HL-60 (cell line): Measurements from ENCODE around the gene KCND2.

Experiments
- DNase-seq, 2 experiments: peaks; one replicate each; pipeline ENCODE4 v3.0.0-alpha.2; 2010 to 2020; ENCODE audit warnings: low read depth in 1 of 2, low spot score in 1 of 2
- H3K27ac ChIP-seq: fragments of 250-450 bp; sonication (Bioruptor Pico); replicated peaks from 2 replicates; pipeline ENCODE4 v1.5.1; 2020; ENCODE audit warnings: mild to moderate bottlenecking, moderate library complexity
- H3K27me3 ChIP-seq: fragments of 250-450 bp; sonication (Bioruptor Pico); 2 replicates; pipeline ENCODE4 v1.5.1; 2021; ENCODE audit warnings: mild to moderate bottlenecking, moderate library complexity; ENCODE audit not compliant: insufficient read depth, poor library complexity, severe bottlenecking
- H3K4me3 ChIP-seq: replicated peaks from 2 replicates; pipeline ENCODE4 v1.5.1; 2011; ENCODE audit warnings: mild to moderate bottlenecking, control low read depth, low read length; ENCODE audit not compliant: insufficient read depth
- GABPA ChIP-seq: IDR thresholded peaks from 2 replicates; pipeline ENCODE4 v1.6.1; 2012; ENCODE audit warnings: low read depth
- POLR2AphosphoS5 ChIP-seq: IDR thresholded peaks from 2 replicates; pipeline ENCODE4 v1.6.1; 2012; ENCODE audit warnings: low read depth
- SPI1 ChIP-seq: IDR thresholded peaks from 2 replicates; pipeline ENCODE4 v1.6.1; 2012; ENCODE audit warnings: low read depth, mild to moderate bottlenecking, borderline replicate concordance
- TF ChIP-seq, protein P1 (sequence below): IDR thresholded peaks from 2 replicates; pipeline ENCODE4 v1.6.1; 2012; ENCODE audit warnings: low read depth; ENCODE audit not compliant: insufficient replicate concordance
- TF ChIP-seq, protein P2 (sequence below): IDR thresholded peaks from one replicate; pipeline ENCODE4 v1.5.1; 2011; ENCODE audit warnings: low read length, control low read depth, inconsistent platforms; ENCODE audit not compliant: insufficient read depth

KCND2 gene

GRCh38 chr7:120794106-120794729 lies 521.2 kb downstream of the KCND2 start:
- no peak for TF ChIP-seq POLR2AphosphoS5
- no peak for DNase-seq
- Histone ChIP-seq H3K27ac (no peak overlapping the region), H3K4me3 (no peak overlapping the region), H3K27me3 (no peaks in the 10 kb centered on the region)

DNA sequence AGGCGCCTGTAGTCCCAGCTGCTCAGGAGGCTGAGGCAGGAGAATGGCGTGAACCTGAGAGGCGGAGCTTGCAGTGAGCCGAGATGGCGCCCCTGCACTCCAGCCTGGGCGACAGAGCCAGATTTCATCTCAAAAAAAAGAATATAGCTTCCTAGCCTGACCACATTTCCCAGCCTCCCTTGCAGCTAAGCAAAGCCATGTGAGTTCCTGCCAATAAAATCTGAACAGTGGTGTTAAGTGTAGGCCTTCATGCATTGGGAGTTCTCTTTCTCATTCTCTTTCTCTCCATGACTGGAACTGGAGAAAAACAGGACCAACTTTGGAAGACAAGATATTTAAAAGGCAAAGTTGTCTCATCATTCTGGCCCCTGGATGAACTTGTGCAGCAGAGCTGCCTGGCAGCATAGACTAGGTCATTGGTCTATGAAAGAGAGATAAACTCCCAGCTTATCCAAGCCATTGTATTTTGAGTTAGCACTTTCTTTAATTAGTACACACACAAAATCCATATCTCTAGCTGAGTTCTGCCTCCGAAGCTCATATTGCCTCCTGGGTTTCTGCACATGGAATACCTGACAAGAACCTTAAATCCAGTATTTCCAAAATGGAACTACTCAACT lies 524.2 kb downstream of the KCND2 start:
- TF ChIP-seq SPI1 (no peak), POLR2AphosphoS5 (no peak), GABPA (no peak)
- TF ChIP-seq, protein P1, sequence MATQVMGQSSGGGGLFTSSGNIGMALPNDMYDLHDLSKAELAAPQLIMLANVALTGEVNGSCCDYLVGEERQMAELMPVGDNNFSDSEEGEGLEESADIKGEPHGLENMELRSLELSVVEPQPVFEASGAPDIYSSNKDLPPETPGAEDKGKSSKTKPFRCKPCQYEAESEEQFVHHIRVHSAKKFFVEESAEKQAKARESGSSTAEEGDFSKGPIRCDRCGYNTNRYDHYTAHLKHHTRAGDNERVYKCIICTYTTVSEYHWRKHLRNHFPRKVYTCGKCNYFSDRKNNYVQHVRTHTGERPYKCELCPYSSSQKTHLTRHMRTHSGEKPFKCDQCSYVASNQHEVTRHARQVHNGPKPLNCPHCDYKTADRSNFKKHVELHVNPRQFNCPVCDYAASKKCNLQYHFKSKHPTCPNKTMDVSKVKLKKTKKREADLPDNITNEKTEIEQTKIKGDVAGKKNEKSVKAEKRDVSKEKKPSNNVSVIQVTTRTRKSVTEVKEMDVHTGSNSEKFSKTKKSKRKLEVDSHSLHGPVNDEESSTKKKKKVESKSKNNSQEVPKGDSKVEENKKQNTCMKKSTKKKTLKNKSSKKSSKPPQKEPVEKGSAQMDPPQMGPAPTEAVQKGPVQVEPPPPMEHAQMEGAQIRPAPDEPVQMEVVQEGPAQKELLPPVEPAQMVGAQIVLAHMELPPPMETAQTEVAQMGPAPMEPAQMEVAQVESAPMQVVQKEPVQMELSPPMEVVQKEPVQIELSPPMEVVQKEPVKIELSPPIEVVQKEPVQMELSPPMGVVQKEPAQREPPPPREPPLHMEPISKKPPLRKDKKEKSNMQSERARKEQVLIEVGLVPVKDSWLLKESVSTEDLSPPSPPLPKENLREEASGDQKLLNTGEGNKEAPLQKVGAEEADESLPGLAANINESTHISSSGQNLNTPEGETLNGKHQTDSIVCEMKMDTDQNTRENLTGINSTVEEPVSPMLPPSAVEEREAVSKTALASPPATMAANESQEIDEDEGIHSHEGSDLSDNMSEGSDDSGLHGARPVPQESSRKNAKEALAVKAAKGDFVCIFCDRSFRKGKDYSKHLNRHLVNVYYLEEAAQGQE = no peak
- TF ChIP-seq, protein P2, sequence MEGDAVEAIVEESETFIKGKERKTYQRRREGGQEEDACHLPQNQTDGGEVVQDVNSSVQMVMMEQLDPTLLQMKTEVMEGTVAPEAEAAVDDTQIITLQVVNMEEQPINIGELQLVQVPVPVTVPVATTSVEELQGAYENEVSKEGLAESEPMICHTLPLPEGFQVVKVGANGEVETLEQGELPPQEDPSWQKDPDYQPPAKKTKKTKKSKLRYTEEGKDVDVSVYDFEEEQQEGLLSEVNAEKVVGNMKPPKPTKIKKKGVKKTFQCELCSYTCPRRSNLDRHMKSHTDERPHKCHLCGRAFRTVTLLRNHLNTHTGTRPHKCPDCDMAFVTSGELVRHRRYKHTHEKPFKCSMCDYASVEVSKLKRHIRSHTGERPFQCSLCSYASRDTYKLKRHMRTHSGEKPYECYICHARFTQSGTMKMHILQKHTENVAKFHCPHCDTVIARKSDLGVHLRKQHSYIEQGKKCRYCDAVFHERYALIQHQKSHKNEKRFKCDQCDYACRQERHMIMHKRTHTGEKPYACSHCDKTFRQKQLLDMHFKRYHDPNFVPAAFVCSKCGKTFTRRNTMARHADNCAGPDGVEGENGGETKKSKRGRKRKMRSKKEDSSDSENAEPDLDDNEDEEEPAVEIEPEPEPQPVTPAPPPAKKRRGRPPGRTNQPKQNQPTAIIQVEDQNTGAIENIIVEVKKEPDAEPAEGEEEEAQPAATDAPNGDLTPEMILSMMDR = no peak
- no peak overlapping the region for H3K27ac ChIP-seq
- no peak for DNase-seq
- no peaks in the 10 kb centered on the region for H3K27me3 ChIP-seq
- no peak overlapping the region for H3K4me3 ChIP-seq

GRCh38 chr7:120799147-120799546 lies 526.2 kb downstream of the KCND2 start:
- no peak for DNase-seq
- no peak overlapping the region for H3K4me3 ChIP-seq
- TF ChIP-seq, protein P2 = no peak
- TF ChIP-seq, protein P1 = no peak
- TF ChIP-seq POLR2AphosphoS5 (no peak), SPI1 (no peak), GABPA (no peak)
- no peaks in the 10 kb centered on the region for H3K27me3 ChIP-seq
- H3K27ac ChIP-seq = no peak overlapping the region
